ENCODE measurements around the gene GSC.
A peak's percentile ranks its signal among the peaks of the same experiment; 100 is the strongest.
"Not testable (repeated sequence)": the region's sequence is repeated elsewhere in the genome, so short reads cannot be mapped to it uniquely, and the experiment has no call there.

Gene GSC

DNA sequence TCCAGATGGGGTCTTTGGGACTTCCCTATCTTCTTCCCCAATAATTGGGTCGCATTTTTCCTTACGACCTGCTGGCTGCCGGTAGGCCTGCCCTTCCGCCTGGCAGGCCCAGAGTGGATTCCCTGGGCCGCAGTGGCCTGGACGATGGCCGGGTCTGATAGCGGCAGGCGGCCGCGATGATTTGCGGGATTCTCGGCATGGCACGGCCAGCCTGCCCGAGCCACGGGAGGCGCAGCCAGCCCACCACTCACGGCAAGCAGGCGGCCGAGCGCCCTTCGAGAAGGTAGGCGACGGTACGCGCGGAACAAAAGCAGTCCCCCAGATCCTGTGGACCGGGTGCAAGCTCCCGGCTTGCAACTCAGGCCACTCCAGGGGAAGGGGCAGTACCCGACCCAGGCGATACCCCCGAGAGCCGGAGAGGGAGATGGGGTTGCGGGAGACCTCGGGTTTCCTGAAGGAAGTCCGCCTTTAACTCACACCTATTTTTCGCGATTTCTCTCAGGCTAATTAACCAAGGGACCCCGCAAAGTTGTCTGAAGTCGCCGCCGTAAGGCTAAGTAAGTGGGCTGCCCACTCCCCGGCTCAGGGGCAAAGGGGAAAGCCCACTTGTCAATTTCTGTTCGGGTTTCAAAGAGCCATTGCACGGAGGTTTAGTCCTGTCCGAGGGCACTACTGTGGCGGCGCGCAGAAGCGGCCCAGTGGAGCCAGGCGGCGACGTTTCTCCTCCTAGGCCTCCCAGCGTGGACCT, 1.4 kb upstream of the GSC start:
- no peak for DNase-seq

DNA sequence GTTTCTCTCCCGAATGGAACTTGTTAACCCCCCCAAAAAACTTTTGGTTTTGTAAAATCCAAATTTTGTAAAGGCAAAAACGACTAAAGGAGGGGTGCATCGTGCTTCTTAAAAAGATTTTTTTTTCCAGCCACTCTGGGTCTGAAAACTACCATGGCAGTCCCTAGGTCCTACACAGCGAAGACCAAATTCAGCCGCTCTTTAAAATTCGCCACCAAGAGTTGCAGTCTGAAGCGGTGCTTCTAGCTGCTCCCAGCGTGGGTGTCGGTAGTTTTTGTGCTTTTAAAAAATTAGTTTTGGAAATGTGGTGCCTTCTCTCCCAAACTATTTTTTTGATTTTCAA, 873 bp upstream of the GSC start:
- no peak for DNase-seq

DNA sequence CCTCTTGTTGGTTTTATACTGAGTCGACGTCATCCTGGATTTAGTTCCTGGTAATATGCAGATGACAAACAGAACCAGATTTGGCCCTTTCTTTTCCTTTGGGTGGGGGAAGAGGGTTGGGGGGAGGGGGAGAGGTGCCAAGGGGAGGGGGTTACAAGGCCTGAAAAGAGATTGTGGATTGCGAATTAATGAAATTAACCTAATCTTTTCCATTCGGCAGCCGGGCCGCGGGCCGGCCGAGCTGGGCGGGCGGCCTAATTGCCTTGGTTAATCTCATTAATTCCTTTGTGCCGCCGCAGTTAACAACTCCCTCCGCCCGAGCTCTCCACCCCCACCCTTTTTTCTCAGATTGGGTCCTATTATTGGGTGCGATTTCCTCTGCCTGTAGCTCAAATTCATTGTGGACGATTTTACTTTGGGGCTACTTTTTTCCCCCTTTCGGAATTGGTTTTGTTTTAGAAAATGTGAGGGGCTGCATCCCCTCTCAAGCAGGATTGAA, 387 bp upstream of the GSC start:
- DNase-seq, result no peak

DNA sequence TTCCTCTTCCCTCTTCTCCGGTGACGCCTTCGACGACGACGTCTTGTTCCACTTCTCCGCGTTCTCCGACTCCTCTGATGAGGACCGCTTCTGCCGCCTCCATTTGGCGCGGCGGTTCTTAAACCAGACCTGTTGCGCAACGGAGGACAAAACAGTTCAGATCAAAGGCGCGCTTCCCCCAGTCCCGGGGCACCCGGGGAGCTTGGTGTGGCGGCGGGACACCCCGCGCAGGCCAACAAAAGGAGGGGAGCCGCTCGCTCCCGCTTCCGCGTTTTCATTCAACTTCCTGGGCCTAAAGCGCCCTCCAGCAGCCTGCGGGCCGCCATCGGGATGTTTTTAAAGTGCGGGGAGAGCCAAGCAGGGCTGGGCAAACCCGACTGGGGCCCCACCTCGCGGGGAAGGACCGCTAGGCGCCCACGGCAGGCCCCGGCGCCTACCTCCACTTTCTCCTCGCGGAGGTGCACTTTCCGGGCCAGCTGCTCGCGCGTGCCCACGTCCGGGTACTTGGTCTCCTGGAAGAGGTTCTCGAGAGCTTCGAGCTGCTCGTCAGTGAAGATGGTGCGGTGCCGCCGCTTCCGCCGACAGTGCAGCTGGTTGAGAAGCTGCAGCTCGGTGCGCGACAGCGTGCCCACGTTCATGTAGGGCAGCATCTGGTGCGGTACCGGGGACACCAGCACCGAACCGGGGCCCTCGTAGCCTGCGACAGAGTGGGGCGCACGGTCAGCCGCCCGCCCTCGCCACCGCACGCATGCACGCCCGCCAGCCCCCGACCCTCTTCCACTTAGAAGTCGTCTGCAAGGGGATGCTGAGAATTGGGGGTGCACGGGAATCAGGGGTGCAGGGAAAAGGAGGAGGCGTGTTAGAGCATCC, 1.2 kb downstream of the GSC start:
- DNase-seq, result no peak

DNA sequence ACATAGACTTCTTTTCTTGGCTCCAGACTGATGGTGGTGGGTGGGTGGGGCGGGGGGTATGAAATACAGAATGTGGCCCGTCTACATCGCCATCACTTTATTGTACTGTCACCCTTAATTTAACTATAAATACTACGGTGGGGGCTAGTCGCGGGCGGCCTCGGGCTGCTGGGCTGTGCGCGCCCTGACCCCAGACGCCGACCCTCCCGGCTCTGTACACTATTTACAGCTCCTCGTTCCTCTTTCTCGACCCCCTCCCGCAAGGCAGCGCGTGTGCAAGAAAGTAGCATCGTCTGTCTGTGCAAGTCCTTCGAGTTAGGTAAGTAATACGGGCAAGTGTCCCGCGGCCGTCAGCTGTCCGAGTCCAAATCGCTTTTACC, 1.8 kb downstream of the GSC start:
- DNase-seq, result no peak

DNA sequence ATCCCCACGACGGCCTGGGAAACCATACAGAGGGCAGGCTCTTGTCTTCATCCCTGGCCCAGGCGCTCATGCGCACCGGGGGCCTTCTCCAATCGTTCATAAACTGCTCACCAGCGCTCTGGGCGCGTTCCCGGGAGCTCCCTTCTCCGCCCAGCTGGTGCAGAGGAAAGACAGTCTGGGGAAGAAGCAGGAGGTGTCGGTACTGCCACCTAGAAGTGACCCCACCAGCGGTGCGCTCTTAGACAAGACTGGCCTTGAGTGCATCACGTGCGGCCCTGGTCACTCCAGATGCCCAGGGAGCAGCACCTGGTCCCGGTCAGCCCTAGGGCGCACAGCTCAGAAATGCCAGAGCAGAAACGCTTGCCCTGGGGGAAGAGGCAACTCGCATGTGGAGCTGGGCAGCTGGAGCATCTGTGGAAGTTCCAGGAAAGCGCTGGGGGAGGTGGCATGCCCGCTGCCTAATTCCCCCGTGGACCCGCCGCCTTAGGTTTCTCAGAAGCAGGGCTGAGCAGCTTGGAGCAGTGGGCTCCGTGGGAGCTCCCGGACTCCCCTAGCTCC, 2.5 kb downstream of the GSC start:
- DNase-seq, result no peak

DNA sequence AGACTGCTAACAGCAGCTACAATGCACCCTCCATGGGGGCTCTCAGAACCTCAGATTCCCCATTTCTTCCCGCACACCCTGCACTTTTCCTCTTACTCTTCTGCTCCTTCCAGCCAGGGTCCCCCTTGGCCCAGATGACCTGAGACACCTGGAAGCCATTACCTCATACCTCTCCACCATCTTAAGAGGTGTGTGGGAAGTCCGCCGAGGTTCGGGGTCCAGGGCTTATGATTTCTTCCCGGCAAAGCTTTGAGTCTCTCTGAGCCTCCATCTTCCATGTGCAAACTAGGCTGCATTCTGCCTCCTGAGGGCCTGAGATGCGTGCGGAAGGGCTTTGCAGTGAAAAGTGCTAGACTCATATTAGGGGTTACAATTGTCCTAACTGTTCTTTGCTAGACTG, 5.3 kb downstream of the GSC start:
- no peak for DNase-seq

DNA sequence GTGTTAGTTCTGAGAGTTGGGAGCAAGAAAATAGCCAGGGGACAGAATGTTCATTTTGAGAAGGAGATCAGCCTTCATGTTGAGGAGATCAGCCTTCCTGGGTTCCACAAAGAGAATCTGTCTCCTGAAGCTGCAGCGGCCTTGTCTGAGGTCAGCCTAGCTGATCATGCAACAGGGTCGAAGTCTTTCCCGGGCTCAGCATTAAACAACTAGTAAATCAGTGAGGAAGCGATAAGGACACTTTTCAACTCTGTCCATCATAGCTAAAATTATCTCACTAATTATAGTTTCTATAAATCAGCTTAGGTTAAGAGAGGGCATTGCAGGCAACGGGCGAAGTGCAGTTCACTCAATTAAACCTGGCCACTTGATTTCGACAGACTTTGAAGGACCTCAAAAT, 7.5 kb downstream of the GSC start:
- DNase-seq, result no peak

DNA sequence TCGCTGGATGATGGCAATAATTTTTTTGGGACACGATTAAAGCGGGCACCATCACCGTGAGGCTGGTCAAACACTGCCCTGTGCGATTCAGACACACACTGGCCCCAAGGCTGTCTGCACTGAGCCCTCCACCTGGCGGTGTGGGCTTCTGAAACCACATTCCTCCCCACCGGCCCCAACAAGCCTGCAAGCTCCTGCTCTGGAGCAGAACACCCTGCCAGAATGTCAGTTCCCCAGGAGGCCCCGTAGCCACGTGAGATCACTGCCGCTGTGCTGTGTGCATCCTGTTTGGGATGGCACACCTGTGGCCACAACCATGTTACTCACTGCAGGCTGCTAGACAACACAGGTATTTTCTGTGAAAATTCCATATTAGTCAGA, 7.9 kb downstream of the GSC start:
- DNase-seq, result no peak

DNA sequence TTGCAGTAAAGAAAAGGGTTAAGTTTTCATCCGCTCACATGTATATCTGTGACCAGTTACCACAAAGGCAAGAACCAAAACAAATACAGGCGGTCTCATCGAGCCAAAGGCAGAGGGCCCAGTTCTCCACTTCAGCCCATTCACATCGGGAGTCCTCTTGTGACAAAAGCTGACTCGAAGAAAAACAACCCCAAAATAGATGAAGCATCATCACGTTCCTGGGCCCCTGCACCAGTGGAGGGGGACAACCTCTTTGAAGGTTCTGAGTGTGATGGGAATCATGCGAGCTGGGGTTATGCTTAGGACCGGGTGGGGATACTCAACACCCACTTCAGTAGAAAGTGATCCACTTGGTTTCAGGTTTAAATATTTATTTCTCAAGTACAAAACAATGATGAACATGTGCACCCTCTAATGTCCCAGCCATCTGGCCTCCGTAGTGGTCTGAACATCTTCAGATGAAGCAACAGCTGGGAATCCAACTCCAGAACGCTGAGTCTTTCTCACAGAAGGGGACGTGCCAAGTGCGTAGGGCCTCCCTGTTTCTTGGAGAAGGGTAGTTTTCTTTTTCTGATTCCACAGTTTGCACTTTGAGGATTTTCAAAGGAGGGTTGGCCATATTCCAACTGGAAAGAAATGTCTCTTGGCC, 8.4 kb downstream of the GSC start:
- peak; percentile 56 for DNase-seq

DNA sequence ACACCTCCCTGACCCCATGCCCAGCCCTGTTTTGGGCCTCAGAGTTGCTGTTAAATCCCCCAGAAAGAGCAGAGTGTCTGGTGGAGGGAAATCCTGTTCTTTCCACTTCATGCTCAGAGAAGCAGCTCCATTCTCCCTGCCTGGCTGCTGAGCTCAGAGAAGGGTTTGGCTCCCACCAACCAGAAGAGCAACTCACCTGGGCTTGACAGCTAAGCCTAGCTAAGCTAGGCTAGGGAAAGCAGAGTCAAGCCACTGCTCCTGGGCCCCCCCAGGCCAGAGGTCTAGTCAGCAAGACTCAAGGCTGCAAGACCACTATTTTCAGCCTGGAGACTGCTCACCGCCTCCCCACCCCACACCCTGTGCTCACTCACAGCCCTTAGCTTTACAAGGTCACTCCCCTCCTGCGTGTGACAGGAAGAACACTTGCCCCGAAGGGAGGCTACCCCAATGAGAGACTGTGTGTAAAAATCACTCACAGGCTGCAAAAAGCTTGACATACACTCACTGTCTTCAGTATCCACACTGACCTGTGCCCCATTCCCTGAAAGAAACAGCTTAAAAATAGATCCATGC, 13.5 kb downstream of the GSC start:
- no peak for DNase-seq

DNA sequence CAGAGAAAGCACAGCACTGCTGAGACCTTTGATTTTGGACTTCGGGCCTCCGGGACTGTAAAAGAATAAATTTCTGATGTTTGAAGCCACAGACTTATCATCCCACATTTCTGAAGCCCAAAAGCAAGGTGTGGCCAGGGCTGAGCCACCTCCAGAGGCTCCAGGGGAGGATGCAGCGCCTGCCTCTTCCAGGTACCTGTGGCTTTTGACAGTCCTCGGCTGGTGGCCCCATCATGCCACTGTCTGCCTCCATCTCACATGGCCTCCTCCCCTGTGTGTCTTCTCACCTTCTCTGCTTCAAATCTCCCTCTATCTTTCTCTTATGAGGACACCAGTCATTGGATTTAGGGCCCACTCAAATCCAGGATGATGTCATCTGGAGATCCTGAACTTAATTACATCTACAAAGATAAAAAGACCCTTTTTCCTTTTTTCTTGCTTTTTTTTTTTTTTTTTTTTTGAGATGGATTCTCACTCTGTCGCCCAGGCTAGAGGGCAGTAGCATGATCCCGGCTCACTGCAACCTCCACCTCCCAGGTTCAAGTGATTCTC, 15.4 kb downstream of the GSC start:
- no peak for DNase-seq

DNA sequence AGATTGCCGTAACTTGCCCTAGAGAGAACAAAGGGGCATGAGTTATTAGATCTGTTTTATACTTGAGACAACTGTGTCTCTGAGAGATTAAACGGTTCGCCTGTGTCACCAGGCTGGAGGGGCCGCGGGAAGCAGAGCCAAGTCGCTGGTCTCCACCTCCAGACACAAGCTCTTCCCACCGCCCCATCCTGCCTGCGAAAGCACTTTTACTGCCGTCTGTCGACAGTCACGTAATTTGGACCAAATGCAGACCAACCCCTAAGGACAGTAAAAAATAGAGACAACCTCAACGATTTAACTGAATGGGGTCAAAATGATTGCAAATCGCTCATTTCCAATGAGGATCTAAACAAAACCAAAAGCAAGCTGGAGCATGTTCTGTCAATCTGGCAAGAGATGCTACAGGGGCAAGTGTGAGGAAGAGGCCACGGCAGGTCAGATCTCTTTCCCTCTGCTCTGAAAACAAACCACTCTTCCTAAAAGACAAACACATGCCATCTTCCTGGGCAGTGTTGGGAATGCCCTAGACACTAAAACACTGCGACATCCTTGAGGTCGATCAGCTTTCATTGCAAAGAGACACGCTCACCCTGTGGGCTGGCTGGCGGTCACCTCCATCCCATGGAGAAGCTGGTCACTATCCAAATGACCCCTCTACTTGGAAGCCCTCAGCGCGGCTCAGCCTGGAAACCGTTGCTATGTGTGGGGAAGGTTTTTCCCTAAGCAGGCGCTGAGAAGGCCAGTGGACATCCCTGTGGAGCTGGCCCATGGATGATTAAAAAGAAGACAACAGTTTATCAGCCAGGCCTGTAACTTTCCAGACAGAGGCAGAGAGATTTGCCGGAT, 17.1 kb downstream of the GSC start:
- DNase-seq, result no peak

DNA sequence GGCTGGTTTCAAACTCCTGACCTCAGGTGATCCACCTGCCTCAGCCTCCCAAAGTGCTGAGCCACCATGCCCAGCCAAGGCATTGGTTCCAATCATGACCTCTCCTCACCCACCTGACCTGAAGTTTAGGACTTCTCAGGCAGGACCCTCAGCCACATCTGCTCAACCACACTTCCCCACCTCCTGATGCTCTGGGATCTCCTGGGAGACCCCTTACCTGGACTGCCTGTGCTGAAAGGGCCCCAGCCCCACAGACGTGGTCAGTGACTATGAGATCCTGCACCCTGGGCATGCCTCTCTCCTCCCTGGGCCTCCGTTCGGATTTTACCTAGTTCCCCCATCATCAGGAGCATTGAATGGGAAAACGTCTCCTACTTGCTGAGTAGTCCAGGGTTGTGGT, 18.0 kb downstream of the GSC start:
- no peak for DNase-seq

DNA sequence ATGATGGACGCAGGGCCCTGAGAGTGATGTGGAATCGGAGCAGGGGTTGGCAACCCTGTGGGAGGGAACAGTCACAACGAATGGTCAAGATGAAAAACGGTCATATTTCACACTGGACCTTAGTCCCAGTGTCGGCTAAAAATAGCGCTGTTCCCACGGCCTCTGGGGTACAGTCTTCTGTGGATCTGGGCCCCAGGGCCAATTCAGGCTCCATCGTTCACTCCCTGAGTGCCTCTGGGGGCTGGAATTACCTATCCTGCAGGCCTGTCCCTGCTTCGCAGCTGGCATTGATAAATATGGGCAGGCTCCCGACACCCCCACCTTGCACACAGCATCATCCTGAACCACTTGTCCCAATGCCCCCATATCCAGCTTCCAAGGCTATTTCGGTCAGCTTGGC, 18.6 kb downstream of the GSC start:
- no peak for DNase-seq

DNA sequence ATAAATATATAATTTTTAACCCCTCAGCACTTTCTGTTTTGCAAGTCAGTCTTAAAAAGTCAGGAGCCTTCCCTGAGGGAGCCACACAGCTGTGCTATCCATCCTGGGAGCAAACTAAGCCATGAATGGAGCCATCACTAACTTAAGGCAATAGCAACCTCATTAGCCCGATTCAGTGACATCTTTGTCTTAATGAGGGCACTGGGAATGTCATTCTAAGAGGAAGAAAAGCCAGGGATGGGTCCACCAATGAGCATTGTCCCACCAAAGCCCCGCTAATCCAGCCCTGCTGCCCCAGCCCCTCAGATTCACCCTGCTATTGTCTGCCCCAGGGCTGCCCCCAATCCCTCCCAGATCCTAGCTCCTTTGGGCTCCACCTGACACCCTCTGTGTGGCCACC, 19.5 kb downstream of the GSC start:
- DNase-seq, result no peak

DNA sequence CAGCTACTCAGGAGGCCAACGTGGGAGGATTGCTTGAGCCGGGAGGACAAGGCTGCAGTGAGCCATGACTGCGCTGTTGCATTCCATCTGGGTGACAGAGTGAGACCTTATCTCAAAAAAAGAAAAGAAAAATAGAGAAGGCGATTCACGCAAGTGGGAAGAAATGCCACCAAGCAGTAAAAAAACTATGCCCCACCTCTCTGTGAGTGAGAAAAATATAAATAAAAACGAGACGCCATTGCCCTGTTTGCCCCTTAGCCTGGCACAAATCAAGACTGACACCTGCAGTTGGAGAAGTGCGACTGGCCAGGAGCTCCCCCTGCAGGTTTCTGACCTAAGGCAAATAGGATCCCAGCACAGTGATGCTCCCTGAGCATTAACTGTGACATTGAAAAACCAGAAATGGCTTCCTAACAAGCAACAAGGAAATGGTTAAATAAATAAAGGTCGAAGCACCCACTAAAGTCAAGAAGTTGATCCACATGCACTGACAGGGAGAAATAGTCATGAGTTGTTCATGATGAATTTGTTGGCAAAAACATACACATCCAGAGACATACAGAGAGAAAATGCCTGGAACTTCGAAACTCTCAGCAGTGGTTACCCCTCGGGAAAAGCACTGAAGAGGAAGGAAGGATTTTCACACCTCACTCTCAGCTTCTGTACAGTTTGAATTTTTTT, 21.1 kb downstream of the GSC start:
- DNase-seq, result peak; percentile 44

DNA sequence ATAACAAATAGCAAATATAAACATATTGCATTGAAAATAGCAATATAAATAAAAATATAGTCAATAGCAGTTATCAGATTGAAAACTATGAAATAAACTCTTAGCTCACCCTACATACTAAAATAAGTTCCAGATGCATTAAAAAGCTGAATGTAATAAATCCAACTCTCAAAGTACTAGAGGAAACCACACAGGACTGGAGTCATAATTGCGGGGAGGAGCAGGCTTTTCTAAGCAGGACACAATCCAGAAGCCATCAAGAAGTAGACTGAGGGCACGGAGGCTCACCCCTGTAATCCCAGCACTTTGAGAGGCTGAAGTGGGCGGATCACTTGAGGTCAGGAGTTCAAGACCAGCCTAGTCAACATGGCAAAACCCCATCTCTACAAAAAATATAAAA, 22.2 kb downstream of the GSC start:
- no peak for DNase-seq

DNA sequence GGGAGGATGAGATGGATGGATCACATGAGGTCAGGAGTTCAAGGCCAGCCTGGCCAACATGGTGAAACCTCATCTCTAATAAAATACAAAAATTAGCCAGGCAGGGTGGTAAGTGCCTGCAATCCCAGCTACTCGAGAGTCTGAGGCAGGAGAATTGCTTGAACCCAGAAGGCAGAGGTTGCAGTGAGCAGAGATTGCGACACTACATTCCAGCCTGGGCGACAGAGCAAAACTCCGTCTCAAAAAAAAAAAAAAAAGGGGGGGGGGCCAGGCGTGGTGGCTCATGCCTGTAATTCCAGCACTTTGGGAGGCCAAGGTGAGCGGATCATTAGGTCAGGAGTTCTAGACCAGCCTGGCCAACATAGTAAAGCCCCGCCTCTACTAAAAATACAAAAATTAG, 22.8 kb downstream of the GSC start:
- not testable (repeated sequence) for DNase-seq

DNA sequence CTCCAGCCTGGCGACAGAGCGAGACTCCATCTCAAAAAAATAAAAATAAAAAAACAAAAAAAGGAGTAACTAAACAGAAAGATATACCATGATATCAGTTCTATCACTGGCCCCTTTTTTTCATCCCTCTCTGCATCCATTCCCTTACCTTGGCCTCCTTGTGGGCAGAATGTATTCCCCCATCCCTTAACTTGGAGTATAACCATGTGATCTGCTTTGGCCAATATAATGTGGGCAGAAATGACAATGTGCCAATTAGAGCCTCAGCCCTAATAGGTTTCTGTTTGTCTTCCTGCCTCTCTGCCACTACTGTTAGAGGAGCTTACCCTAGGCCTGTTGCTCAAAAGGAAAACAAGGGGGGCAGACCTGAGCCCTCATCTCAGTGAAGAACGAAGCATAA, 23.8 kb downstream of the GSC start:
- DNase-seq, result no peak

DNA sequence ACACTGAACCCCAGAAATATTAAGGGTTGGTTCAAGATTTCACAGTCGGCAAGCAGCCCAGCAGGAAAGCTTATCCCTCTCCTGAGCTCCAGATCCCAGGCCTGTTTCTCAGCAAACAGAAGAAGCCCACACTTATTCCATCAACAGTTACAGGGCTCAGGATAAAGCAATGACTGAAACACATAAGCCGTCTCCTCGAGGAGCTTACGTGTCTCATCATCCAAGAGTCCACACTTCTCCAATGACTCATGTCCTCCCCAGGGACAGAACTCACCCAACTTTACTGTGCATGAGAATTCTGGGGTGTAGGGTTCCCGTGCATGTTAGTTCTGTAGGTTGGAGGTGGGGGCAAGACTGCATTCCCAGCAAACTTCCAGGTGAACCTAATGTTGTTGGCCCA, 31.2 kb downstream of the GSC start:
- no peak for DNase-seq
